Bronchial epithelial cell (primary cell): ENCODE results near the gene KLHDC4. TPM values are rescaled to one million over a fixed set of nuclear protein-coding genes. Genes with fewer than 3 reads are reported as not detected.

Experiments used
- DNase-seq: peaks from one replicate; pipeline ENCODE4 v3.0.0-alpha.2; 2010; ENCODE audit warnings: low read depth
- FAIRE-seq: peaks from 2 replicates; lab custom pipeline; 2011; peaks lifted over from hg19 to GRCh38; lab: Jason Lieb, UNC
- H3K27me3 ChIP-seq: 2 replicates; pipeline ENCODE4 v1.5.1; 2011; ENCODE audit warnings: low read length; ENCODE audit not compliant: control insufficient read depth, insufficient read depth
- H3K36me3 ChIP-seq: 2 replicates; pipeline ENCODE4 v1.5.1; 2011; ENCODE audit warnings: low read length; ENCODE audit not compliant: control insufficient read depth, insufficient read depth
- H3K4me3 ChIP-seq: 2 replicates; pipeline ENCODE4 v1.5.1; 2011; ENCODE audit warnings: mild to moderate bottlenecking, low read depth, low read length, control low read depth
- CTCF ChIP-seq: IDR thresholded peaks from 2 replicates; pipeline ENCODE4 v1.5.1; 2011; ENCODE audit warnings: mild to moderate bottlenecking, moderate library complexity, low read length, control low read depth, inconsistent platforms; ENCODE audit not compliant: insufficient read depth, severe bottlenecking
- total RNA-seq: library from RNA; depleted of rRNA; stranded (reverse); fragments of >200 nt; gene quantifications from 2 replicates; pipeline ENCODE4 v1.2.1, GENCODE V29; 2014

KLHDC4 gene
- total RNA-seq, 1 donor from 2014 or later, result 30.8 TPM

- Histone ChIP-seq H3K27me3 (no peaks in the 10 kb centered on the region), H3K4me3 (no peak overlapping the region), H3K36me3 (peaks cover 6% of the 10 kb centered on the region)
- DNase-seq (no peak), FAIRE-seq (no peak)
- TF ChIP-seq CTCF, result no peak
Observed at GRCh38 chr16:87713451-87714229, 52.1 kb downstream of the KLHDC4 start.

- no peak for DNase-seq
- H3K4me3 ChIP-seq, result no peak overlapping the region
- peaks cover 6% of the 10 kb centered on the region for H3K36me3 ChIP-seq
- no peak for FAIRE-seq
- TF ChIP-seq CTCF, result no peak
- no peaks in the 10 kb centered on the region for H3K27me3 ChIP-seq
Observed at GRCh38 chr16:87712184-87712762, 53.5 kb downstream of the KLHDC4 start.

- FAIRE-seq, result no peak
- Histone ChIP-seq H3K27me3 (no peaks in the 10 kb centered on the region), H3K36me3 (peaks cover 9% of the 10 kb centered on the region), H3K4me3 (no peak overlapping the region)
- DNase-seq, result no peak
- TF ChIP-seq CTCF, result no peak
Observed at GRCh38 chr16:87710887-87711286, 54.9 kb downstream of the KLHDC4 start.

GRCh38 chr16:87709677-87710076 is 56.1 kb downstream of the KLHDC4 start:
- no peak overlapping the region for H3K4me3 ChIP-seq
- H3K36me3 ChIP-seq, result peaks cover 7% of the 10 kb centered on the region
- TF ChIP-seq CTCF, result no peak

GRCh38 chr16:87708881-87709638 is 56.7 kb downstream of the KLHDC4 start:
- H3K4me3 ChIP-seq, result no peak overlapping the region
- no peak for FAIRE-seq
- H3K36me3 ChIP-seq, result peaks cover 7% of the 10 kb centered on the region
- TF ChIP-seq CTCF, result no peak
- H3K27me3 ChIP-seq, result no peaks in the 10 kb centered on the region
- DNase-seq, result no peak

More at GRCh38 chr16:87709677-87710076, 56.1 kb downstream of the KLHDC4 start:
- FAIRE-seq (no peak), DNase-seq (no peak)
- no peaks in the 10 kb centered on the region for H3K27me3 ChIP-seq
